A549 treated with GW870086 at 1 μM for 4 hours (cell line): Measurements from ENCODE around the gene ATG9A. TPM values are rescaled to one million over a fixed set of nuclear protein-coding genes. Genes with fewer than 3 reads are reported as not detected.

Source experiments
- total RNA-seq: library from RNA; stranded (reverse); fragments of 200-300 nt; extraction: Qiagen RNA extraction; gene quantifications from 5 replicates; pipeline ENCODE4 v1.2.3, GENCODE V29; 2022; ENCODE audit warnings: low read depth

The ATG9A gene
- 38.5 to 47.2 TPM (median 43.3 TPM) in 5 replicates for total RNA-seq

GRCh38 chr2:219229305-219230058 lies at the start of gene ATG9A, which contains the start of gene ANKZF1:
ATG9A (minus strand) TSS chr2:219229636; CDS start chr2:219228024, 1,612 bp downstream.
ANKZF1 (plus strand) TSS chr2:219229806; CDS start chr2:219230258, 452 bp downstream.

GRCh38 chr2:219253753-219254589 lies 24.5 kb upstream of the ATG9A start, which contains the start of gene TUBA4A:
TUBA4A (minus strand) TSS chr2:219253918; CDS start chr2:219253858, 60 bp downstream.

GRCh38 chr2:219252900-219253752 lies 23.7 kb upstream of the ATG9A start, which contains the start of gene TUBA4B:
TUBA4B (plus strand) TSS chr2:219253243; CDS start chr2:219253408, 165 bp downstream.

GRCh38 chr2:219245148-219245898 lies 15.9 kb upstream of the ATG9A start, which contains the start of the genes GLB1L and STK16:
GLB1L (minus strand) TSS chr2:219245444; CDS start chr2:219243573, 1,871 bp downstream.
STK16 (plus strand) TSS chr2:219245479; CDS start chr2:219246000, 521 bp downstream.

GRCh38 chr2:219218732-219219701 lies 10.4 kb downstream of the ATG9A start, which contains the start of gene ABCB6:
ABCB6 (minus strand) TSS chr2:219218958; CDS start chr2:219218673, 285 bp downstream.

GRCh38 chr2:219206328-219207133 lies 22.9 kb downstream of the ATG9A start, which contains the start of gene ZFAND2B:
ZFAND2B (plus strand) TSS chr2:219206782; CDS start chr2:219206988, 206 bp downstream.

GRCh38 chr2:219177552-219178376 lies 51.7 kb downstream of the ATG9A start, which contains the start of gene RETREG2:
RETREG2 (plus strand) TSS chr2:219178275; CDS start chr2:219178353, 78 bp downstream.

GRCh38 chr2:219176818-219177551 lies 52.5 kb downstream of the ATG9A start, which contains the start of gene CNPPD1:
CNPPD1 (minus strand) TSS chr2:219176925; CDS start chr2:219176828, 97 bp downstream.

GRCh38 chr2:219169930-219170654 lies 59.3 kb downstream of the ATG9A start, which contains the start of gene SLC23A3:
SLC23A3 (minus strand) TSS chr2:219170029; CDS start chr2:219169984, 45 bp downstream.

Other genes starting within 250 kb of the ATG9A start
- not detected in 5 replicates for gene FEV, start 244.5 kb downstream of the ATG9A start, total RNA-seq
- gene CRYBA2, start 236.2 kb downstream of the ATG9A start, total RNA-seq, result not detected in 5 replicates
- gene CFAP65, start 188.1 kb downstream of the ATG9A start, total RNA-seq, result 0.14 to 0.21 TPM (median 0.18 TPM) in 4 of 5 replicates, not detected in the other
- gene IHH, start 168.7 kb downstream of the ATG9A start, total RNA-seq, result 0.13 to 0.45 TPM (median 0.31 TPM) in 5 replicates
- gene NHEJ1, start 68.8 kb downstream of the ATG9A start, total RNA-seq, result 14.9 to 20.3 TPM (median 16.4 TPM) in 5 replicates
- 0.39 to 1.6 TPM (median 0.51 TPM) in 5 replicates for gene SLC23A3, start 59.6 kb downstream of the ATG9A start, total RNA-seq
- gene CNPPD1, start 52.7 kb downstream of the ATG9A start, total RNA-seq, result 37.6 to 45.1 TPM (median 44.4 TPM) in 5 replicates
- gene RETREG2, start 51.4 kb downstream of the ATG9A start, total RNA-seq, result 55.8 to 83.6 TPM (median 80.0 TPM) in 5 replicates
- gene ZFAND2B, start 22.9 kb downstream of the ATG9A start, total RNA-seq, result 16.4 to 22.1 TPM (median 21.8 TPM) in 5 replicates
- 19.6 to 34.4 TPM (median 31.2 TPM) in 5 replicates for gene ABCB6, start 10.7 kb downstream of the ATG9A start, total RNA-seq
- 12.4 to 16.6 TPM (median 16.2 TPM) in 5 replicates for gene ANKZF1, start 170 bp upstream of the ATG9A start, total RNA-seq
- 5.0 to 6.7 TPM (median 6.3 TPM) in 5 replicates for gene GLB1L, start 15.8 kb upstream of the ATG9A start, total RNA-seq
- gene STK16, start 15.8 kb upstream of the ATG9A start, total RNA-seq, result 26.4 to 32.1 TPM (median 29.5 TPM) in 5 replicates
- gene TUBA4B, start 23.6 kb upstream of the ATG9A start, total RNA-seq, result 0.13 to 0.34 TPM (median 0.19 TPM) in 3 of 5 replicates, not detected in the others
- 273 to 385 TPM (median 299 TPM) in 5 replicates for gene TUBA4A, start 24.3 kb upstream of the ATG9A start, total RNA-seq
- 30.0 to 40.2 TPM (median 38.3 TPM) in 5 replicates for gene DNAJB2, start 49.7 kb upstream of the ATG9A start, total RNA-seq
- gene PTPRN, start 79.8 kb upstream of the ATG9A start, total RNA-seq, result 0.95 to 1.9 TPM (median 1.5 TPM) in 5 replicates
- gene RESP18, start 103.1 kb upstream of the ATG9A start, total RNA-seq, result not detected in 5 replicates
- gene DNPEP, start 158.3 kb upstream of the ATG9A start, total RNA-seq, result 54.9 to 67.6 TPM (median 60.7 TPM) in 5 replicates
- gene DES, start 188.7 kb upstream of the ATG9A start, total RNA-seq, result 0.27 to 0.84 TPM (median 0.43 TPM) in 5 replicates
- 5.4 to 12.9 TPM (median 8.1 TPM) in 5 replicates for gene SPEG, start 205.2 kb upstream of the ATG9A start, total RNA-seq